ENCODE data around the gene EARS2.
"Not testable (repeated sequence)": the region's sequence is repeated elsewhere in the genome, so short reads cannot be mapped to it uniquely, and the experiment has no call there.

The EARS2 gene

DNA sequence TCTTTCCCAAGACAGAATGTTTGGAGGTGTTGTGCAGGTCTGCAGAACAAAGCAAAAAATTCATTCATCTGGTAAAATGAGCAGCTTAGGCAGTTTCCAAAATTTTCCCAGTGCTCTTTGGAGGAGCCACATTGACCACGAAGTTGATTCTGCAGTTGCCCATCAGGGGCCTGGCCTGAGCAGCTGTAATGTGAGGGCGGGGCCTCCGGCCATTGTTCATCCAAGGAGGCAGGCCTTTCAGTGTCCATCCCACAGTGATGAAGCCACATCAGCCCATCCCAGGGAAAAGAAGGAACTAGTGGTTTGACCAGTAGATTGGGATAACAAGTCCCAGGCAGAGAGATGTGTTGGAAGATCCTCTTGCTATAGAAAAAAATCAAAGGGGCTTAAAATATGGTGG is 10.5 kb upstream of the EARS2 start:
- no peak for DNase-seq (ENCODE audit: low spot score)

DNA sequence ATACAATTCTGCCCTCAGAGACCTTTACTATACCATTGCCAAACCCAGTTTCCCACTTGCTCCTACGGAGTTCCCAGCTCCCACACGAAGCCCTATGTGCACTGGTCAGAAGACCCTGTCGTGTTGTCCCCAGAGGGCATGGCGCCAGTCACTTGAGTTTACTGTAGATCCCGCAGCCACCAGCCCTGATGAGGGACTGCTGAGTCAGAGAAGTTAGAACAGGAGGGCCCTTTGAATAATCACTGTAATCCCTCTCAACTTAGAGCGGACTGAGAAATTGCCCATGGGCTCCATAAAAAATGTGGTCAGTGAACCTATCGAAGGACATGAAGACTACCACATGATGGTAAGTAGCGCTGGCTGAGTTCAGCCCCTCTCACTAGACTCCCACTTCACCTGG is 9.6 kb upstream of the EARS2 start:
- no peak for DNase-seq (ENCODE audit: low spot score)

DNA sequence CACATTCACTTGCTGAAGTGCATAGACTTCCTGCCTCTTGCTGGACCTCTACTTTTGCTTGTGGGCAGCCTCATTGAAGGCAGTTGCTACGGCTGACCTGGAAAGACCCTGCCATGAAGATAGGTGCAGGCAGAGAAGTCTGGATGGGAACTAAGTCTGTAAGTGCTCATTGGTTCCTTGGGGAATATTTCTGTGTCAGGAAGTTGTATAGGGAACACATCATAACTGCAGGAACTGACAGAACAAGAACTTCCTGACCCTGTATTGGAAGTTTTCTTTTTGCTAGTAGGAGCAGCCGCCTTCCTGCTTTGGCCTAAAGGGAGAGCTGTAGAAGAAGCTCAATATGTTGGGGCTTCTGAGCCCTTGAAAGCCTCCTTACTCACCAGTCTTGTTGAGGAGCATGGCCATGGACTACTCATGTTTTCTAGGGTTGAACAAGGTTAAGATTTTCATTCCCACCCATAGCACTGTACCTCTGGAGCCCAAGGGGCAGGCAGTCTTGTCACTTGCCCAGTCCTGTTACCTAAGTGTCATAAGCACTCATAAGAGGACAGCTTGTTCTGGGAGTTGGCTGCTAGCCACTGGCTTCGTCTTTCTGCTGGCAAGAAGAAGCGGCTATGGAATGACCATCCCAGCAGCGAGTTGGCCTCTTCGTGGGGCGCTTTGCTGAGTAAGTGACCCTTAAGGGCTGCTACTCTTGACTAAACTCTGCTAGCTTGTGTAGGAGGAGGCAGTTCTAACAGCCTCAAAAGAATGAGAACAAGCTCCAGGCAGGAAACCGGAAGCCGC is 7.6 kb upstream of the EARS2 start:
- no peak for DNase-seq (ENCODE audit: low spot score)

DNA sequence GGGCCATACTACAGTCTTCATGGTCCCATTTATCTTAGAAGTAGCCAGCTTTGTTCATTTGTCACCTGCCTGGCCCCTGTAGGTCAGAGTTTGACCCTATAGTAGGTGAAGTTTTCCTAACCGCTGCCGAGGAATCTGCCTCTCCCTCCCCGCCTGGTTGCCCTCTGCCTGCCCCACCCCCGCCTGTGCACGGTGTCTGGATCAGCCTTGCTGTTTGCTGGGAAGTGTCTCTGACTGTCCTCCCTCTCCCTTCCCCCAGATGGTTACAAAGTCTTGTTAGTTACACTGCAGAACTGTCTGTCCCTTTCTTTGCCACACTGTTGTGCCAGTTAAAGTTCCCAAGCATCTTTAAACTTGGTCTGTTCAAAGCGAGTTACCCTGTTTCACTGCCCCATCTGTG is 6.0 kb upstream of the EARS2 start:
- DNase-seq (ENCODE audit: low spot score) = no peak

DNA sequence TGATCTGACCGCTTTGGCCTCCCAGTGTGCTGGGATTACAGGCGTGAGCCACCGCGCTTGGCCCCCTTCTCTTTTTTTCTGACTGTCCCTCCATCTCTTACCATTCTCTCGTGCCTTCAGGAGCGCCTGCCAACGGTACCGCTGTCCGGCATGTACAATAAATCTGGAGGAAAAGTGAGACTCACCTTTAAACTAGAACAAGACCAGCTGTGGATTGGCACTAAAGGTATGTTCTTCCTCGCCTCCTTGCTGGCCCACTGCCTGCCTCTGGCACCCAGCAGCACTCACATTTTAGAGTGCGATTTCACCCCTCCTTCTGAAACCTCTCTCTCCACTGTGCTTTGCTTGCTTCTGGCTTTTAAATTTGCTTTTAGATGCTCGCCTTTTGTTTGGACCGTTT is 5.4 kb upstream of the EARS2 start:
- no peak for DNase-seq (ENCODE audit: low spot score)

DNA sequence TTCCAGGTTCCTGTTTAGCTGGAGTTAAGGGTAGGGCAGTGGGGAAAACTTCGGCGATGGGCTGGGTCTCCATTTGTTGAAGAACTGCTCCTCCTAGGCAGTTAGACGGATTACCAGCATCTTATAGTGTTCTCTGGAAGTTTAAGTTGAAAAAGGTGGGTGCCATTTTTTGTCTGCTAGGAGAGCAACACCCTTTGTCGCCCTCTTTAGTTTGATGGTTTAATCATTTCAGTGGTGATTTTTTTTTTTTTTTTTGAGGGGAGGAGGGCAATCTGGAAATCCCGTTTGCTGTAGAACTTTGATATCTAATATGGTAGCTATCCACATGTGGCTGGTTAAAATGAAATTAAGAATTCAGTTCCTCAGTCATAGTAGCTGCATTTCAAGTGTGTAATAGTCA is 4.4 kb upstream of the EARS2 start:
- no peak for DNase-seq (ENCODE audit: low spot score)

DNA sequence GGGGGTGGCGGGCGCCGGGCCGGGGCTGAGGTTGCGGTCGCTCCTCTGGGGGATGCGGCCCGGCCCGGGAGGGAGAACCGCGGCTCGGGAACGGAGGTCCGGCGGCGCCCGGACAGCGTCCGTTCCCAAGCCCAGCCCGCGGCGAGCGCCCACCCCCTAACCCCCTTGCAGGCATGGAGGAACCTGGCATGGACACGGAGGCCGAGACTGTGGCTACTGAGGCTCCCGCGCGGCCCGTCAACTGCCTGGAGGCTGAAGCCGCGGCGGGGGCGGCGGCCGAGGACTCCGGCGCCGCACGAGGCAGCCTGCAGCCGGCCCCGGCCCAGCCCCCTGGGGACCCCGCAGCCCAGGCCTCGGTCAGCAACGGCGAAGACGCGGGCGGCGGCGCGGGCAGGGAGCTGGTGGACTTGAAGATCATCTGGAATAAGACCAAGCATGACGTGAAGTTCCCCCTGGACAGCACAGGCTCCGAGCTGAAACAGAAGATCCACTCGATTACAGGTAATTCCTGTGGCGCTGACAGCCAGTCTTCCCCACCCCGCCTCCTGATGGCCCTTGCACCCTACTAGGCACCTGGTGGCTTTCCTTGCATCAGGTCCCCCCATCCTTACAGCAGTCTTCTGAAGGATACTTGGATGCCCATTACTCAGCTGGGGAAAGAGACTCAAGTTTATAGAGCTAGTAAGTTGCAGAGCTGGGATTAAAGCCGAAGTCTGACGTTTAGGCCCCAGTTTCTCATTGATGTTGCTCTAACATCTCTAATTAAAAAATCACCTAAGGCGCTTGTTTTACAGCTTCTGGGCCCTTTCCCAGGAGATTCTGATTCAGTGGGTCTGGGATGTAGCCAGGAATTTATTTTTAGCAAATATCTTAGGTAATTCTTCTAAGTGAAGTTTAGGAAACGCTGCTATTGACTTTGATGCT is 891 bp upstream of the EARS2 start:
- peak; percentile 7 for DNase-seq (ENCODE audit: low spot score)

DNA sequence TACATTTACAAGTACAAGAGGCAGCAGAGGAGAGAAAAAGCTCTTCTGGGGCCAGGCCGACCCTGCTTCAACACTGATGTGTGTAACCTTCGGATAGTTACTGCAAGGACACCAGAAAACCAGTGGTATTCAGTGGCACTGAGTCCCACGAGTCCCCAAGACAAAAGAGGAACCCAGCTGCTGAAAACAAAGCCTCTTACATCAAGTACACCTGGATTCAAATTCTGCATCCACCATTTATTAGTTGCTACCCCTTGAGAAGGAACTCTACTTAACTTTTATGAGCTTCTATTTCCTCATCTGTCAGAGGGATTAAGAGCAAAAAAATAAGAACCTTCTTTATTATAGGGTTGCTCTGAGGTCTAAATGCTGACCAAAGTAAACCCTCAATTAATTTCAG is 2.6 kb downstream of the EARS2 start:
- no peak for DNase-seq (ENCODE audit: low spot score)

DNA sequence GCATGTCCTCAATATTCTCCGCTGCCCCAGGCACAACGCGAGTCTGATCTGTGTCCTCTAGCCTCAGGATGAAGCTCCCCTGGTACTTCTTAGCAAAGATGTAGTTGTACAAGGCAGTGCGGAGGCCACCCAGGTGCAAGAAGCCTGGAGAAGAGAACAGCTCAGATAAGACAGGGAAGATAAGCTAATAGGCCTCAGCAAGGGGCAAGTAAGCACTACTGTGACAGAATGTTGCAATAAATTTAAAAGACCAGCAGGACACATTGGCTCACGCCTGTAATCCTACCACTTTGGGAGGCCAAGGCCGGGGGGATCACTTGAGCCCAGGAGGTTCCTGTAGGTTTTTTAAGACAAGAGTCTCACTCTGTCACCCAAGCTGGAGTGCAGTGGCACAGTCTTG is 5.0 kb downstream of the EARS2 start:
- DNase-seq (ENCODE audit: low spot score) = no peak

DNA sequence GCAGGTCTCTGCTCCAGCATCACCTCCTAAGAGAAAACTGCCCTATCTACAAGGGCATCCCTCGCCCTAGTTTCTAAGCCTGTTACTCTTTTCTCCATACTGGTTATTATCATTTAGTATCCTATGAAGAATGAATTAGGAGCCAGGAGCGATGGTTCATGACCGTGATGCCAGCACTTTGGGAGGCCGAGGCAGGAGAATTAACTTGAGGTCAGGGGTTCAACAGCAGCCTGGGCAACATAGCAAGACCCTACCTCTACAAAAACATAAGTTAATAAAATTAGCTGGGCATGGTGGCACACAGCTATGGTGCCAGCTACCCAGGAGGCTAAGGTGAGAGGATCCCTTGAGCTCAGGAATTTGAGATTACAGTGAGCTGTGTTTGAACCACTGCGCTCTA is 7.2 kb downstream of the EARS2 start:
- no peak for DNase-seq (ENCODE audit: low spot score)

DNA sequence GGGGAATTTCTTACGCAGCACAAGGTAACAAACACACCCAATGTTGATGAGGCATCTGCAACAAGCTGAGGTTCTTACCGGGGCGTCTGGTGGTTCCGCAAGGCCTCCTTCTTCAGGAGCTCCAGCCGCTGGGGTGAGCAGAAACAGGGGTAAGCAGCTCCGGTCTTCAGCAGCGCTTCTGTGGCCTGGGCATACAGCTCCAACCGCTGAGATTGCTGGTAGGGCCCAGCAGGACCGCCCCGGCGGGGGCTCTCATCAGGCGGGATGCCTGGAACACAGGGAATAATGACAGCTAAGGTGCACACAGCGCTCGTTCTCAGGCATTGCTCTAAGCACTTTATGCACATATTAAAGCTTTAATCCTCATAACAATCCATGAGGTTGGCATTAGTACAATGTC is 12.7 kb downstream of the EARS2 start:
- DNase-seq (ENCODE audit: low spot score) = no peak

DNA sequence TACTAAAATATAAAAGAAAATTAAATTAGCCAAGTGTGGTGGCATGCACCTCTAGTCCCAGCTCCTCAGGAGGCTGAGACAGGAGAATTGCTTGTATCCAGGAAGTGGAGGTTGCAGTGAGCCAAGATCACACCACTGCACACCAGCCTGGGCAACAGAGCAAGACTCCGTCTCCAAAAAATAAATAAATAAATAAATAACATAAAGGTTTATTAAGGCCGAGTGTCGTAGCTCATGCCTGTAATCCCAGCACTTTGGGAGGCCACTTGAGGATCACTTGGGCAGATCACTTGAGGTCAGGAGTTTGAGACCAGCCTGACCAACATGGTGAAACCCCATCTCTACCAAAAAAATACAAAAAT is 16.4 kb downstream of the EARS2 start:
- not testable (repeated sequence) for DNase-seq (ENCODE audit: low spot score)

DNA sequence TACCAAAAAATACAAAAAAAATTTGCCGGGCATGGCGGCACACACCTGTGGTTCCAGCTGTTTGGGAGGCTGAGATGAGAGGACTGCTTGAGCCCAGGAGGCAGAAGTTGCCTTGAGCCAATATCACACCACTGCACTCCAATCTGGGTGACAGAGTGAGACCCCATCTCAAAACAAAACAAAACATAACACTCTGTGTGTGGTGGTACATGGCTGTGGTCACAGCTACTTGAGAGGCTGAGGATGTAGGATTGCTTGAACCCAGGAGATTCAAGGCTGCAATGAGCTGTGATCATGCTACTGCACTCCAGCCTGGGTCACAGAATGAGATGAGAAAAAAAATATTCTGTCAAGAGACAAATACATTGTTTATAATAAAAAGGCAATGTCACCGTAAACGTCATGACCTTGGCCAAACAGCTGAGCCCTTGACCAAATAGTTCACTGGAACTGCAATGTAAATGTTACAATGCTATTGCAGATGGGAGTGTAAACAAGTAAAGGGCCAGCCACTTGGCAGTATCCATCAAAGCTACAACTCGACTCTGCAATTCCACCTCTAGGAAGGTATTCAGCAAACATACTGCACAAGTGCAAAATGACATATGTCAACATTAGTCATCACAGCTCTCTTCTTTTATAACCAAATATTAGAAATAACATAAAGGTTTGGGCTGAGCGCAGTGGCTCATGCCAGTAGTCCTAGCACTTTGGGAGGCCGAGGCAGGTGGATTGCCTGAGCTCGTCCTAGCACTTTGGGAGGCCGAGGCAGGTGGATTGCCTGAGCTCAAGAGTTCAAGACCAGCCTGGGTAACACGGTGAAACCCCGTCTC is 16.9 kb downstream of the EARS2 start:
- no peak for DNase-seq (ENCODE audit: low spot score)

DNA sequence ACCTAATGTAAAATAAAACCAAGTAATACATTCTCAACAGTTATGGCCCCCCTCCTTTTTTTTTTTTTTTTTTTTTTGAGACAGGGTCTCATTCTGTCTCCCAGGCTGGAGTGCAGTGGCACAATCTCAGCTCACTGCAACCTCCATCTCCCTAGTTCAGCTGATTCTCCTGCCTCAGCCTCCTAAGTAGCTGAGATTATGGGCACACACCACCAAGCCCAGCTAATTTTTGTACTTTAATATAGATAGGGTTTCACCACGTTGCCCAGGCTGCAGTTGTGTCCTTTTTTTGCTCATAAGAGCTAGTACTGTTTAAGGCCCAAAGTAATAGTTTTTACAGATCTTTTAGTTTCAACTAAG is 18.3 kb downstream of the EARS2 start:
- DNase-seq (ENCODE audit: low spot score) = no peak

DNA sequence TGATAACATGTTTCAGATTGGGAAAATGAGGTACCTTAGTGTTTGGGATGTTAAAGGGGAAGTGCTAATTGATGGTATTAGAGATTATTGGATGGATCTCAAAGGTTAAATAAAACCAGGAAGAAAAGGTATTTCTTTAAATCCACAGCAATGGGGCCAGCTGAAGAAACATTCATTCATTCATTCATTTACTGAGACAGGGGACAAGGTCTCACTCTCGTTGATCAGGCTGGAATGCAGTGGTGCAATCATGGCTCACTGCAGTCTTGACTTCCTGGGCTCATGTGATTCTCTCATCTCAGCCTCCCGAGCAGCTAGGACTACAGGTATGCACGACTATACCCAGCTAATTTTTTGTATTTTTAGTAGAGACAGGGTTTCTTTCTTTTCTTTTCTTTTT is 19.8 kb downstream of the EARS2 start:
- no peak for DNase-seq (ENCODE audit: low spot score)

DNA sequence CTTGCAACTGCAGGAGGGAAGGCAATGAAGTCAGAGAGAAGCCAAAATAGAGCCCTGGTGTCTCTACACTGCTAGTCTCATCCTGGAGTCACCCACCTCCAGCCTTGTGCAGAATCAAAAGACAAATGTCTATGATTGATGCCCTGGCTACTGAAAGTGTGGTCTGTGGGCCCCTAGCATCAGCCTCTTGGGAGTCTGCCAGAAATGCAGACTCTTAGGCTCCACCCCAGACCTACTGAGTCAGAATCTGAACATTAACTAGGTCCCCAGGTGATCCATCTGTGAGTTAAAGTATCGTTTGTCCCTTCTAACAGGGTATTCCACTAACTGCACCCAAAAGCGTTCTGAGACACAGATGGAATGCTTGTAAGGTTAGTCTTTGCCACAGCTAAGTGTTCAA is 21.2 kb downstream of the EARS2 start:
- DNase-seq (ENCODE audit: low spot score) = no peak

DNA sequence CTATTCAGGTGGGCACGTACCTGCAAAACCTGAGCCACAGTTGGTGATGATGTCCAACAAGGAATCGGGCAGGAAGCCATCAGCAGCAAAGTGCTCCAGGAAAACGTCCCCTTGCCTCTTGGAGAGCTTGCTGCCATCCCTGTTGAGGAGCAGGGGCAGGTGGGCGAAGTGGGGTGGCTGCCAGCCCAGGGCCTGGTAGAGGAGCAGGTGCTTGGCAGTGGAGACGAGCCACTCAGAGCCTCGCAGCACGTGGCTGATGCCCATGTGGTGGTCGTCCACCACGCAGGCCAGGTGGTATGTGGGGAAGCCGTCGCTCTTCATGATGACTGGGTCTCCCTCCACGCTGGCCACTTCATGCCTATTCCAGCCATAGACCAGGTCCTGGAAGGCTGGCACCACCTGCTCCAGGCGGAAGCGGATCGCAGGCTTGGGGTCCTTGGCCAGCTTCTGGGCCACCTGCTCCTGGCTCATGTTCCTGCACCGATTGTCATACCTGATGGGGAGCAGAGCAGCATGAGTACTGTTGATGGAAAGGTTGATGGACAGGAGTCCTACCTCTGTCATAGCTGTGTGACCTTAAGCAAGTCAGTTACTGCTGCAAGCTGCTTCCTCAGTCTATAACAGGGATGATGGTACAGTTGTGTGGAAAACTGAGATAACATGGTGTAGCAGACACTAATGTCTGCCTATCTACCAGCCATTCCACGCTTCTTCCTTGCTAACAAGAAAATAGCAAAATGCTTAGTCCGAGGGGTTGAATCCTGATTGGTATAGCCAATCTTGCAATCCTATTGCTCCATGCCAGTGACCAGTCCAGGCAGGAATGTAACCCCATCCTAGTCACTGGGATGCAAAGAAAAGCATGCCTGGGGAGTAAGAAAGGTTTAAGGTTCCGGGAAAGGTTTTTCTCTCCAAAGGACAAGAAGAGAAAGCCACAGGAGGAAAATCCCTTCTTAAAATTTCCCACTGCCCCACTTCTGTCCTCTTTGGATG is 22.0 kb downstream of the EARS2 start:
- DNase-seq (ENCODE audit: low spot score) = peak; percentile 28

DNA sequence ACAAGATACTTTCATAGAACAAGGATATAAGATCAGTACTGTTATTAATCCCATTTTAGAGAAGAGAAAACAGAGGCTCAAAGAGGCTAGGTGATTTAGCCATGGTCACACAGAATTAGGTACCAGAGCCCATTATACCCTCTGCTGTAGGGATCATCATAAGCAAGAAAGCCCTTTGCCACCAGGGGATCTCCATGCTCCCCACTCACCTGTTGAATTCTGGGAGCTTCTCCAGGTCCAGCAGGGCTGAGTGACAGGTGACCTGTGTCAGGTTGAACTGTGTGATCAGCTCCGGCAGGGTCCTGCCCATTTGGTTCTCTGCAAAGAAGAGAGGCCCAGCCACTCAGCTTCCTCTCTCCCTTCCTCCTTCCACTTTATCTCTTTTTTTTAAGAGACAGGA is 24.7 kb downstream of the EARS2 start:
- DNase-seq (ENCODE audit: low spot score) = no peak

DNA sequence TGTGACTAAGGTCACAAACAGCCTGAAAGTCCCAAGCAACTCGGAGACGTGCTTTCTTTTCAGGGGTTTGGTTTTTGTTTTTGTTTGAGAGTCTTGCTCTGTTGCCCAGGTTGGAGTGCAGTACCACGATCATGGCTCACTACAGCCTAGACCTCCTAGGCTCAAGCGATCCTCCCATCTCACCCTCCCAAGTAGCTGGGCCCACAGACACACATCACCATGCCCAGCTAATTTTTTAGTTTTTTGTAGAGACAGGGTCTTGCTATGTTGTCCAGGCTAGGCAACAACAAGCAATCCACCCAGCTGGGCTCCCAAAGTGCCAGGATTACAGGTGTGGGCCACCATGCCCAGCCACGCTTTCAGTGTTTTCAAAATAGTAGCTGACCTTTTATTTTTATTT is 27.1 kb downstream of the EARS2 start:
- DNase-seq (ENCODE audit: low spot score) = no peak

DNA sequence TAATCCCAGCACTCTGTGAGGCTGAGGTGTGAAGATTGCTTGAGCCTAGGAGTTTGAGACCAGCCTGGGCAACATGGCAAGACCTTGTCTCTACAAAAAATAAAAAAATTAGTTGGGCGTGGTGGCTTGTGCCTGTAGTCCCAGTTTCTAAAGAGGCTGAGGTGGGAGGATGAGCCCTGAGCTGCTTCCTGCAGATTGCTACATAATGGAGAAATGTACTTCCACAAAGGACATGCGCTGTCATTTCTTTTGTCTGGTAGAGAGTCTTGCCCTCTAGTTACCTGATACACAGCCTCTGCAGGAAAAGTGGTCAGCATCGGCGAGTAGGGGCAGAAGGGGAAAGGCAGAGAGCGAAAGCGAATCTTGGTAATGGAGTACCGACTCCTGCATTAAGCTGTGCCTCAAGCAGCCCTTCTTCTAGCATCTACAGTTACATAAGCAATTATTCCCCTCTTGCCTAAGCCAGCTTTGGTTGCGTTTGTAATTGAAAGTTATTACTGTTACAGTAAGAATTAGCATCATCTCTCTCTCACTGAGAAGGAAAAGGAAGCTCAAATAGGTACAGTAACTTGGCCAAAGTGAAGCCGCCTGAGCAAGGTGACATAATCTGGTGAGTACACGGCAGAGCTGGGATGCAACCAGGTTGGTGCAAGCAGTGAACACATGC is 28.4 kb downstream of the EARS2 start:
- no peak for DNase-seq (ENCODE audit: low spot score)

Measured in AG08396 (cell line).